Peyer's patch (tissue), 4 donors: ENCODE results near the gene ARHGAP36. TPM values are rescaled to one million over a fixed set of nuclear protein-coding genes. Genes with fewer than 3 reads are reported as not detected.

ENCODE experiments used
- DNase-seq, 3 donors: peaks; one replicate each; pipeline ENCODE4 v3.0.0-alpha.2; 2017 to 2019
- H3K27ac ChIP-seq, 4 donors: fragments of 200-600 bp; sonication (generic); one replicate each; pipeline ENCODE4 v1.5.1; 2016 to 2019
- H3K27me3 ChIP-seq, 2 donors: fragments of 200-600 bp; sonication (generic); one replicate each; pipeline ENCODE4 v1.5.1; 2019
- H3K36me3 ChIP-seq, 3 donors: fragments of 200-600 bp; sonication (generic); one replicate each; pipeline ENCODE4 v1.5.1; 2016 to 2019
- H3K4me1 ChIP-seq, 4 donors: fragments of 200-600 bp; sonication (generic); one replicate each; pipeline ENCODE4 v1.5.1; 2016 to 2019
- H3K4me3 ChIP-seq, 4 donors: fragments of 200-600 bp; sonication (generic); 1 replicate in 3 of 4; 2 replicates in 1 of 4; pipeline ENCODE4 v1.5.1; 2016 to 2019; ENCODE audit warnings: mild to moderate bottlenecking in 1 of 4
- H3K9me3 ChIP-seq, 4 donors: fragments of 200-600 bp; sonication (generic); one replicate each; pipeline ENCODE4 v1.5.1; 2016 to 2019; ENCODE audit warnings: mild to moderate bottlenecking in 1 of 4
- CTCF ChIP-seq, 6 experiments: fragments of 450-650 bp in 4 of 6; fragments of 200-600 bp in 2 of 6; sonication (generic) in 1 of 6; IDR thresholded peaks; one replicate each; pipeline ENCODE4 v1.5.1; 2017 to 2019; ENCODE audit warnings: antibody characterized with exemption in 6 of 6, mild to moderate bottlenecking in 3 of 6, moderate library complexity in 1 of 6
- POLR2A ChIP-seq, 2 donors: fragments of 450-650 bp; IDR thresholded peaks; one replicate each; pipeline ENCODE4 v1.5.1; 2017; ENCODE audit warnings: antibody characterized with exemption in 2 of 2, mild to moderate bottlenecking in 2 of 2, moderate library complexity in 2 of 2
- total RNA-seq, 4 donors: library from RNA; depleted of rRNA; stranded (reverse); fragments of >200 nt; gene quantifications; one replicate each; pipeline ENCODE4 v1.1.0, GENCODE V29; 2016

The ARHGAP36 gene
- total RNA-seq, 4 donors from 2014 or later: not detected

- TF ChIP-seq POLR2A (IDR thresholded peaks at IDR 0.05) (no peak), CTCF (IDR thresholded peaks at IDR 0.05) (no peak)
- Histone ChIP-seq H3K9me3 (no peaks in the 10 kb centered on the region), H3K27ac (no peak overlapping the region), H3K4me3 (no peak overlapping the region), H3K27me3 (no peaks in the 10 kb centered on the region), H3K36me3 (no peaks in the 10 kb centered on the region), H3K4me1 (no peaks in the 10 kb centered on the region)
- DNase-seq: no peak
Measured at GRCh38 chrX:131054906-131055305, 3.2 kb upstream of the ARHGAP36 start.

GRCh38 chrX:131057706-131058105 lies 440 bp upstream of the ARHGAP36 start:
- no peaks in the 10 kb centered on the region for H3K9me3 ChIP-seq
- no peaks in the 10 kb centered on the region for H3K36me3 ChIP-seq
- no peaks in the 10 kb centered on the region for H3K27me3 ChIP-seq
- DNase-seq: no peak
- no peak for TF ChIP-seq CTCF (IDR thresholded peaks at IDR 0.05)
- TF ChIP-seq POLR2A (IDR thresholded peaks at IDR 0.05): no peak
- no peak overlapping the region for H3K4me3 ChIP-seq
- no peaks in the 10 kb centered on the region for H3K4me1 ChIP-seq
- no peak overlapping the region for H3K27ac ChIP-seq

DNA sequence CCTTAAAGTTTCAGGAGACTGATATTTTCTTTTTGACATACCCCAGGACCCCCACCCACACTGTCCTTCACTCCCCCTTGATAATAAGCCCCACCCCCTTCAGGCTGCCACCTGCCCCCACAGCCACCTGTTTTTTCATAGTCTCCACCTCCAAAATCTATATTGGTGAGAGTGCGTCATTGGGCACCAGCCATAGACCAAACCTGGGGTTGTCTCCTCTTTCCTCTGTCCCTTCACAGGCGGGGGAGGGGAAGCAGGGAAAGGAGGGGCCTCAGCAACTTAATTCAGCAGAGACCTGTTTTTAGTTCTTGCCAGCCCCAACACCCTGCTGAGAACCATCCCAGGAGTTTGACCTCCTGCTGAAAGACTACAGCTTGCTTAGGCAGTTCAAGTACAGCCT lies 1.1 kb downstream of the ARHGAP36 start:
- TF ChIP-seq POLR2A (IDR thresholded peaks at IDR 0.05): no peak
- no peak for TF ChIP-seq CTCF (IDR thresholded peaks at IDR 0.05)
- Histone ChIP-seq H3K4me3 (no peak overlapping the region), H3K27ac (no peak overlapping the region), H3K36me3 (no peaks in the 10 kb centered on the region), H3K4me1 (no peaks in the 10 kb centered on the region), H3K27me3 (no peaks in the 10 kb centered on the region), H3K9me3 (no peaks in the 10 kb centered on the region)
- no peak for DNase-seq

DNA sequence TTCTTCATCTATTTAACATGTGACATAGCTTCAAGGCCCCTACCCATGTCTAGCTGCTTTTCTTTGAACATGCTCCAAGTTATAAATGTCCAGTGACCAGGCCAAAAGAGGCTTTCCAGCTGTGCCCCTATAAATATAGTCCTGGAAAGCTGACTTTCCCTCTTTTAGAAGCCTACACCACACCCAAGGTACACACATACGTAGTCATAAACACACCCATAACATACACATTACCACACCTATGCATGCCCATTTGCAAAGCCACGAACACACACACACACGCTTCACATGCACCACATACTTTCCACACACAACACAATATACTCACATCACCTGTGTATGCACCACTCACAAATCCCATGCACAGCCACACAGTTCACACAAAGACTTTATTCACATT lies 2.0 kb downstream of the ARHGAP36 start:
- H3K9me3 ChIP-seq: no peaks in the 10 kb centered on the region
- no peak overlapping the region for H3K4me3 ChIP-seq
- H3K27me3 ChIP-seq: no peaks in the 10 kb centered on the region
- no peak for DNase-seq
- H3K27ac ChIP-seq: no peak overlapping the region
- no peaks in the 10 kb centered on the region for H3K4me1 ChIP-seq
- no peaks in the 10 kb centered on the region for H3K36me3 ChIP-seq
- TF ChIP-seq CTCF (IDR thresholded peaks at IDR 0.05) (no peak), POLR2A (IDR thresholded peaks at IDR 0.05) (no peak)

DNA sequence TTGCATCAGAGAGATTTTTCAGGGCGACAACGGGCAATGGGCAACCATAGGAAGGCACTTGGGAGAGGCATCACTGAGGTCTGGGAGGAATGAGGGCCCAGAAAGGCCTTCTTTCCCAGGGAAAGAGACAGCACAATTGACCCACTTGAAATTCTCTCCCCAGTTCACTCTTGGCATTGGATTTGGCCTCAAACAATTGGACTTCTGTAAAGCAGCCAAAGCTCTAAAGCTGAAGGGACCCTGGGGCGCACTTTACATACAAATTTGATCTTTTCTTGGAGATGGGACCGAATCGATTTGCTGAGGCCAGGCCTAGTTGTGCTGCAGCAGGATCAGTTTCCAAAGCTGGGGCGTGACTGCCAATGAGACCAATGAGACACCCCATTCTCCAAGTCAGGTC lies 3.2 kb downstream of the ARHGAP36 start:
- Histone ChIP-seq H3K36me3 (no peaks in the 10 kb centered on the region), H3K27ac (no peak overlapping the region), H3K9me3 (no peaks in the 10 kb centered on the region), H3K4me3 (no peak overlapping the region), H3K27me3 (no peaks in the 10 kb centered on the region), H3K4me1 (no peaks in the 10 kb centered on the region)
- no peak for DNase-seq
- TF ChIP-seq CTCF (IDR thresholded peaks at IDR 0.05): no peak

- Histone ChIP-seq H3K27ac (no peak overlapping the region), H3K27me3 (no peaks in the 10 kb centered on the region), H3K36me3 (no peaks in the 10 kb centered on the region), H3K4me3 (no peak overlapping the region), H3K9me3 (no peaks in the 10 kb centered on the region), H3K4me1 (no peaks in the 10 kb centered on the region)
- TF ChIP-seq CTCF (IDR thresholded peaks at IDR 0.05): no peak
- no peak for TF ChIP-seq POLR2A (IDR thresholded peaks at IDR 0.05)
- DNase-seq: no peak
Measured at GRCh38 chrX:131063613-131064012, 5.5 kb downstream of the ARHGAP36 start.
